ENCODE results near the gene AHCTF1.
"Not testable (repeated sequence)": the region's sequence is repeated elsewhere in the genome, so short reads cannot be mapped to it uniquely, and the experiment has no call there.

AHCTF1 gene

GRCh38 chr1:246919902-246920301, 11.8 kb downstream of the AHCTF1 start:
- in situ Hi-C loops (cut with MboI; ENCODE audit: low sequenced_read_pairs): no loop called here

DNA sequence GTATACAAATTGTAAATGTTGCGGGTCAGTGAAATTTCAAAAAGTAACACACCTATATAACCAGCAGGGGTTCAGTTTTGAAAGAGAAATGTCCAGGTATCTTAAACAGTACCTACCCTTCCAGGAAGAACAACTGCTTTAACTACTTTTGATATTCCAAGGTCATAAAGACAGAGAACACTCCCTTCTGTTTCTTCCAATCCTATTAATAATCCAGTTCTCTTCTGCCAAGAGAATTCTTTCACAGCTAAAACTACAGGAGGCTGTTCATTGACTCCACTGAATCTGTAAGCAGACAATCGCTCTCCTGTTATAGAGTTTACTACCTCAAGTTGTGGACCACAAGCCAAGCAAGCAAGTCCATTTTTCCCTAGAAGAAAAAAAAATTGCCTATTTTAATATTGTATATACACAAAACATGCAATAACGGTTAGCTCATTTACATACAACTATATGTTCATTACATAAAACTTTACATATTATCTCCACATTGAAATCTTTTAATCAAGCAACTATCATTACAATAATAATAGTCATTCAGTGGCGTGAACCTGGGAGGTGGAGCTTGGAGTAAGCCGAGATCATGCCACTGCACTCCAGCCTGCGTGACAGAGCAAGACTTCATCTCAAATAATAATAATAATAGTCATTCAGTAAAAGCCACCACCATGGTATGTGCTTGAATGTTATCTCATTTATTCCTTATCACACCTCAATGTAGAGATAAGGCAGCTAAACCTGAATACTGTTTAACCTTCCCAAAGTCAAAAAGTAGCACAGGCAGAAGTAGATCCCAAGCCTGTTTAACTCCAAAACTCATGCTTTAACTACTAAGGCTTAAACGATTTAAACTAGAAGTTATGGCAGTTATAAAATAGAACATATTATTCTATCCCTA, 15.5 kb downstream of the AHCTF1 start:
- in situ Hi-C loops (cut with MboI; ENCODE audit: low sequenced_read_pairs): not testable (repeated sequence)

DNA sequence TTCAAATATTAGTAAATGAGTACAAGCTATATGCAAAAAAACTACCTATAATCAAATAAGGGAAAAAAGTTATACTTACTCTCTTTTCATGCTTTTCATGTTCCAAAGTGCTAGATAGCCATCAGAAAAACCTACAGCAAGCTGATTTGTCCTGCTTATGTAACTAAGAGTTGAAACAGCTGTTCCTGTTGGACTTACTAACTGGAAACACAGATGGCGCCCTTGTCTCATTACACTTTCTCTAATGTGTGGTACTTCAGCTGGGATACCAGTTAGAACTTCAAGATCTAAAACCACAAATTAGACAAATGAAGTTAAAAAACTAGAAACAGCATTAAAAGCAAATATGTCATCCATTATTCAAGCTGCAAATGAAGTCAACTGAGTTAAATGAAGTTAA, 24.3 kb downstream of the AHCTF1 start:
- in situ Hi-C loops (cut with MboI; ENCODE audit: low sequenced_read_pairs): no loop called here

DNA sequence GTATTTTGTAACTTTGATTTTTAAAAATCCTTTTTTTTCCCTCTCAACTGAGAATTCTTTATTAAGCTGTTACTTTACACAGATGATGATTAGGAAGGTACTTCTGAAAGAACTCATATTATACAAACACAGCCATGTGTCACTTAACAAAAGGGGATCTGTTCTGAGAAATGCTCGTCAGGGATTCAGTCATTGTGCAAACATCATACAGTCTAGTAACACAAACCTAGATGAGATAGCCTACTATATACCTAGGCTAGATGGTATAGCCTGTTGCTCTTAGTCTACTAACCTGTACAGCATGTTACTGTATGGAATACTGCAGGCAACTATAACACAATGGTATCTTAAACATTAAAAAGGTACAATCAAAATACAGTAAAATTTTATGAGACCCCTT, 24.9 kb downstream of the AHCTF1 start:
- in situ Hi-C loops (cut with MboI; ENCODE audit: low sequenced_read_pairs): no loop called here

- in situ Hi-C loops (cut with MboI; ENCODE audit: low sequenced_read_pairs): no loop called here
Observed at GRCh38 chr1:246901874-246902273, 29.9 kb downstream of the AHCTF1 start.

DNA sequence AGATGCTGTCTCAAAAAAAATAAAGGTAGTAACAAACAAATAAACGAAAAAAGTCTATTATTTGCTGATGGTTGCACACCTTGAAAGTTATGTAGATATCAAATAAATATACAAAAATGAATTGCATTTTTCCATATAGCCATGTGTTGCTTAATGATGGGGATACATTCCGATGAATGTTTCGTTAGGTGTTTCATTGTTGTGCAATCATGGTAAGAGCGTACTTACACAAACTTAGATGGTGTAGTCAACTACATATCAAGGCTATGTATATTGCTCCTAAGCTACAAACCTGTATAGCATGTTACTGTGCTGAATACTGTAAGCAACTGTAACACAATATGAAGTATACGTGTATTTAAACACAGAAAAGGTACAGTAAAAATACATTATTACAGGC, 34.4 kb downstream of the AHCTF1 start:
- in situ Hi-C loops (cut with MboI; ENCODE audit: low sequenced_read_pairs): no loop called here

DNA sequence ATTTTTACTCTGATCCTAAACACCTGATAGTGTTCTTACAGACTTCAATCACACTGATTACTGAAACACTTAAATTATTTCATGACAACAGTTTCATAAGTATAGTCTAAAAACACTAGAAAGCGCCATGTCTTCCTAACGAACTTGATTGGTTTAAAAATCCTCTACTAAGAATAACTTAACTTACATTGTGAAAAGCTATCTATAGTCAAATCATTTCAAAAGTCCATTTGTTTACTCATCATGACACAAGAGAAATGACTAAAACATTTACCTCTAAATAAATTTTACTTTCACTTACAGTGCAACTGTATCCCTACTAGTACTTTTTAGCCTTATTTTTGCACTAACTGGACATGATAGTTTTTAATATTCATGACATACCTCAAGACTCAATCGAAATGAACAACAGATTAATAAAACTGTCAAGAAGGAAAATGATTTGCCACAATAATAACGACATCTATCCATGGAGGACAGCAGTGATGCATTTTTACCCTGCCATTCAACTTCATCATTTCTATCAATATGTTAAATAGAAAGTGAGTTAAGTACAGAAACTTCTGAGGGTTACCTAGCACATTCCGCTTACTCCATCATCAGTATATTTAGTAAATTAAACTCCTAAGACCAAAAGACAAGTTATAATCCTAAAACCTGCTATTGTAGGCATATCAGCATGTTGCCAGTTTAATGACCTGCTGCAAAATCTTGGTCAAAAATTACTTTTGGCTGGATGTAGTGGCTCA, 38.4 kb downstream of the AHCTF1 start:
- in situ Hi-C loops (cut with MboI; ENCODE audit: low sequenced_read_pairs): no loop called here

DNA sequence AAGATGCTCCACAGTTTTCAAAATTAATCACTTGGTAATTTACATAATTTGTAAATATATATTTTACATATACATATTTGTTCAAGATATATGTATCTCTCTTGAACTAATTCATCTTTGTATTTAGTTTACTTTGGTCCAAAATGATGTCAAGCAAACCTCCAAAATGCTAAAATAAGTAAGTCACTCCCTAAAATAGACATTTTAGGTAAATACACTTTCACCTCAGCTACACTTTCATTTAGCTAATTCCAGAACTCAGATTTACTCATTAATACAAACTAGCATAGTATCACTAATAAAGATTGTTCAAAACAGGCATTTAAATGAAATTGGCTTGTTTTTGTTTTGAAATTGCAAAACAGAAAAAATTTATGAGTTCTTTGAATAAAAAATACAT, 40.6 kb downstream of the AHCTF1 start:
- in situ Hi-C loops (cut with MboI; ENCODE audit: low sequenced_read_pairs): no loop called here

GRCh38 chr1:246888522-246888921, 43.2 kb downstream of the AHCTF1 start:
- in situ Hi-C loops (cut with MboI; ENCODE audit: low sequenced_read_pairs): no loop called here

- in situ Hi-C loops (cut with MboI; ENCODE audit: low sequenced_read_pairs): not testable (repeated sequence)
Observed at GRCh38 chr1:246885389-246885788, 46.4 kb downstream of the AHCTF1 start.

DNA sequence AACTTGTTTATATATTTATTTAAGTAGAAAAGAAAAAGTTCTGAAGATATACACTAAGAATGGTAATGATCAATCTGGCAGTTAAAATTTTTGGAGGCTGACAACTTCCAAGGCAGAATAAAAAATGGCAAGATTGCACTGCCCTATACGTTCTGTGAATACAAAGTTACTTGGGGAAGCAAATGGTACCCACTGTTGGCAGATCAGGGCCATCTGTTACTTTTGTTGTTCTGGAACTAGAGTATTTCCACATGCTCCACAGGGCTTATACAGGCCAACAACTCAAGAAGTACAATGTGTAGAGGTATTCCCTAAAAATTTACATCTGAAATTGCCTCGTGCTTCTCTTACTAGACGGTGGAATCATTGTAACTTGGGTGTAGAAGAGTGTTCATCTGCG, 53.2 kb downstream of the AHCTF1 start:
- in situ Hi-C loops (cut with MboI; ENCODE audit: low sequenced_read_pairs): no loop called here

DNA sequence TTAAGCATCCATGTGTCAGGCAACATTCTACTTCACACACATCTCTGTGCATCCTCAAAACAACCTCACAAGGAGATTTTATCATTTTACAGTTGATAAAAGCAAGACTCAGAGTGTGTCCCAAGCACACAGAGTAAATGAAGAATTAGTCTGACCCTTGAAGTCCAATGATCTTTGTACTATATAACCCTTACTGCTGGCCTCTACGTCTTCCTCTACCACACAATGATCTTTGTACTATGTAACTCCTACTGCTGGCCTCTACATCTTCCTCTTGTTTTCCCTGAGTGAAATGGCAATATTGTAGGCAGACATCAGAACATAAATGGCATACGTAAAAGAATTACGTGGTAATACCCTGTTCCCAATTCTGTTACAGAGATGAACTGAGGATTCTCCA, 55.3 kb downstream of the AHCTF1 start:
- in situ Hi-C loops (cut with MboI; ENCODE audit: low sequenced_read_pairs): no loop called here

GRCh38 chr1:246875041-246876026, 56.4 kb downstream of the AHCTF1 start:
- in situ Hi-C loops (cut with MboI; ENCODE audit: low sequenced_read_pairs): no loop called here

GRCh38 chr1:246865921-246866320, 65.8 kb downstream of the AHCTF1 start:
- in situ Hi-C loops (cut with MboI; ENCODE audit: low sequenced_read_pairs): no loop called here

DNA sequence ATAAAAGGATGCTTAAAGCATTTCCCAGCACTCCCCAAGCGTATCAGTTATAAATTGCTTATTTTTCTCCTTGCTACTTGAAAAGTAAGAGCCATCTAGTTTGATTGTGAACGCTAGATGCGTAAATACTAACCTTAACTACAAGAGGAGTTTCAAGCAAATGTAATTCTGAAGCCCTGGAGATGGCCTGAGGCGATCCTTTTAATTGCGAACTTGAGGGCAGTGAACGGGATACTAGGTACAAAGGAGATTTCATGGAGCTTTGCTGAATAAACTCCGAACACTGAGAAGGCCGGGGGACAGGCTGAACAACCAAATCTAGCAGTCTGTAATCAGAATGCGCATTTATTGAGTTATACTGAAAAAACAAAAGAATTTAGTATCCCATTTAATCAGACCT, 68.0 kb downstream of the AHCTF1 start:
- in situ Hi-C loops (cut with MboI; ENCODE audit: low sequenced_read_pairs): not testable (repeated sequence)

GRCh38 chr1:246860401-246860800, 71.3 kb downstream of the AHCTF1 start:
- in situ Hi-C loops (cut with MboI; ENCODE audit: low sequenced_read_pairs): no loop called here

GRCh38 chr1:246856371-246856770, 75.4 kb downstream of the AHCTF1 start:
- in situ Hi-C loops (cut with MboI; ENCODE audit: low sequenced_read_pairs): no loop called here

- in situ Hi-C loops (cut with MboI; ENCODE audit: low sequenced_read_pairs): not testable (repeated sequence)
Observed at GRCh38 chr1:246850640-246851039, 81.1 kb downstream of the AHCTF1 start.

DNA sequence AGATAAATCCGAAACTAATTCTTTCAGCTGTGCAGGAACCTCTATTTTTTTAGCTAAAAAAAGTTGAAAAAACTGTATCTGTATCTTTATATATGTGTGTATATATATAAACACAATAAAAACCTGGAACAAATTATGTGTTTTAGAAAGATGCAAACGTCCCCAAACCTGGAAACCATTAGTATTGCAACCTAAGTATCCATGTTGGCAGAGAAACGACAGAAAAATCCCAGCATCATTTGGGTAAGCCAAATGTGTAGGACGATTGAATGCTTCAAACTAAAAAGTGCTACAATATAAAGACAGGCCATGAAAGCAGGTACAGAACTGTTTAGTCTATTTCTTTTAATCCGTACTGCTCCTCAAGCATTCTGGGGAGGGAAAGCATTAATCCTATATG, 87.9 kb downstream of the AHCTF1 start:
- in situ Hi-C loops (cut with MboI; ENCODE audit: low sequenced_read_pairs): no loop called here

GRCh38 chr1:246840761-246841160, 91.0 kb downstream of the AHCTF1 start:
- in situ Hi-C loops (cut with MboI; ENCODE audit: low sequenced_read_pairs): not testable (repeated sequence)

DNA sequence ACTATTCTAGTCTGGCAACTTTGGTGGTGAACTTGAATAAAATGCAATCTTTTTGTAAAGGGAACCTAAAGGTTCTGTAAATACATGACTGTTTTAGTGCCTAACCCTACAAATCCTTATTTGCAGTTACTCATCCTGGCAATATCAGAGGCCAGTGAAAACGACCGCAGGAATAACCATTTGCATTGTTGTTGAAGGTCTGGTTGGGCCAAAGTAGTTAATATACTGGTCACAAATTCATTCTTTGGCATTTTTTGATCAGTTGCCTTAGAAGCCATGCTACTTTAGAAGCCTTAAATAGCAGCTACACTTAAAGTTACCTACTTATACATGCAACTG, 93.7 kb downstream of the AHCTF1 start:
- in situ Hi-C loops (cut with MboI; ENCODE audit: low sequenced_read_pairs): no loop called here

Data from HL-60/S4 treated with retinoic acid at 250 ng/mL for 4 days and 3 days (cell line).